GM19468 (cell line): Measurements from ENCODE around the gene CHSY3.

Experiments used
- ATAC-seq: cut with Tn5 transposase; IDR thresholded peaks from one replicate; pipeline ENCODE4 v1.9.1; 2021; ENCODE audit warnings: mild to moderate bottlenecking, moderate library complexity, moderate number of reproducible peaks; ENCODE audit not compliant: unreplicated experiment; ENCODE audit errors: extremely low read depth

The CHSY3 gene

GRCh38 chr5:130018641-130019040, 114.4 kb downstream of the CHSY3 start:
- no peak for ATAC-seq

- no peak for ATAC-seq
Observed at GRCh38 chr5:130021000-130021399, 116.7 kb downstream of the CHSY3 start.

- no peak for ATAC-seq
Observed at GRCh38 chr5:130021876-130022275, 117.6 kb downstream of the CHSY3 start.

DNA sequence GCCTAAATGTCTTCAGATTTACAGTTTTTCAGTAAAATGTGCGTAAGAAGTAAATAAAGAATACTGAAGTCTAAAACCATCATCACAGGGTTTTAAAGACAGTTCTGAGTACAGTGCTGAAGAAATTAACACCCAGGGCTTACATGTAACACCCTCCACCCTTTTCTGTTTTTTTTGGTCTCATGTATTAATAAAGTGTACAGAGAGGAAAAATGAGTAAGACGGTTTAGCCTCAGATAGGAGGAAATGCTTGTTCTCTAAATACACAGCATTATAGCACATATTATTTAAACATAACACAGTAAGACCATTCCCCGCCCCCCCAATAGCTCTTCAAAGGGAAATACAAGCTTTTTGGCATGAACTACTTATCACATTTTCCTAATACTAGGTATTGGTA, 119.3 kb downstream of the CHSY3 start:
- no peak for ATAC-seq

DNA sequence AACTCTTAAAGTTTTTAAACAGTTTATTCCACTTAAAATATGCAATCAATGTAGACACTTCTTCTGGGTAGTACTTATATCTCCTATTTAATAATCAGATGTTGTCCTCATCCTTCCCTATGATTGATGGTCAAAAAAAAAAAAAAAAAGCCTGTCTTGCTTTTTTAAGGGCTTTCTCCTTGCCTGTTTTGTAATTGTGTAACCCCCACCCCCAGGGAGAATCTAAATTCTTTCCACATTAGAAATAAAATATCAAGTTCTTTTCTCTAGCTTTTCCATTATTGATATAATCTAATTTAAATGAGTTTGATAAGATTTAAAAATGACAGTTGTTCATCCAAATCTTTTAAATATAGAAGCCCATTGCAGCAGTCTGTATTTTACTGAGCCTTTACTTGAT, 119.7 kb downstream of the CHSY3 start:
- ATAC-seq, result no peak

- no peak for ATAC-seq
Observed at GRCh38 chr5:130025511-130025910, 121.2 kb downstream of the CHSY3 start.

- no peak for ATAC-seq
Observed at GRCh38 chr5:130032807-130033206, 128.5 kb downstream of the CHSY3 start.

- ATAC-seq, result no peak
Observed at GRCh38 chr5:130034566-130035210, 130.4 kb downstream of the CHSY3 start.

GRCh38 chr5:130035388-130035787, 131.1 kb downstream of the CHSY3 start:
- ATAC-seq, result no peak

DNA sequence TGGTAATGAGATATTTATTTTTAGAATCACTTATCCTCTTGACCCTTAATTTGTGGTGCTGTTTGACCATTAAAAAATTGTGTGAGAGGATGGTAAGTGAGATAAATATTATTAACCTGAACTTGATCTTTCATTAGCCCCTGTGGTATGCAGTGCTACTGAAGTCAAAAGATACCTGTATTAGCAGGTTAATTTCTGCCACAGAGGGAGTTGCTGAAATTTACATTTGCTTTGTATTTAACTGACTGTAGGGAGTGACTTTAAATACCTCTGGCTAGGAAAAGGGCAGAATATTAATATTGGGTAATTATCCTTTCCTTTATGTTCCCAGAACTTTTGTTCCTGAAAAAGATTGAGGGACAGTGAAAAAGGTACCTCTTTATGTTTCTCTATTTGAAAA, 133.6 kb downstream of the CHSY3 start:
- no peak for ATAC-seq

GRCh38 chr5:130043834-130044233, 139.6 kb downstream of the CHSY3 start:
- no peak for ATAC-seq

GRCh38 chr5:130045334-130045733, 141.1 kb downstream of the CHSY3 start:
- ATAC-seq, result no peak

DNA sequence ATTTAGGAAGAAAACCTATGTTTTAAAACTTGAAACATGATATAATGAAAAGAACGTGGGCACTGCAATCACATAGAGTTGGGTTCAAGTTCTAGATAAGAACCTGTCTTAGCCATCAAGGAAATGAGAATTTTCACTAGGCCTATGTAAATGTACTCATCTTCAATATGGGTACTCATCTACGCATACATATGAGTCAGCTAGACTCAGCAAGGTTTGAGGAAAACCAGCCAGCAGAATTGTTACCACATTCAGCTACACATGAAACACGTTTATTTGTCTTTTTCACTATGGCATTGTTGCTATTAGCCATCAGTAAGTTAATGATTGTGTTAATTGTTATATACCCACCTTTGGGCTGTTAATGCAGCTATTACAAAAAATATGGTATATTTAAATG, 146.3 kb downstream of the CHSY3 start:
- no peak for ATAC-seq

- ATAC-seq, result no peak
Observed at GRCh38 chr5:130052752-130053151, 148.5 kb downstream of the CHSY3 start.

- ATAC-seq, result no peak
Observed at GRCh38 chr5:130055572-130055971, 151.3 kb downstream of the CHSY3 start.

- no peak for ATAC-seq
Observed at GRCh38 chr5:130061746-130062145, 157.5 kb downstream of the CHSY3 start.

DNA sequence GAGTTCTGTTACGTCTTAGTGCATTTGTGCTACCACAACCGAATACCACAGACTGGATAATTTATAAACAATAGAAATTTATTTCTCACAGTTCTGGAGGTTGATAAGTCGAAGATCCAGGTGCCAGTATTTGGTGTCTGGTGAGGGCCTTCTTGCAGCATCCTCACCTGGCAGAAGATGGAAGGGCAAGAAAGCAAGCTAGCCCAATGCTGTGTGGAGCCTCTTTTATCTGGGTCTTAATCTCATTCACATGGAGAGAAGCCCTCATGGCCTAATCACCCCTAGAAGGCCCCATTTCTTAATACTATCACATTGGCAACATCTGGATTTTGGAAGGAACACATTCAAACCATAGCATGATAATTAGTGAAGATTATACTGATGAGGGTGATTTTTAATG, 159.3 kb downstream of the CHSY3 start:
- no peak for ATAC-seq

- ATAC-seq, result no peak
Observed at GRCh38 chr5:130064484-130064883, 160.2 kb downstream of the CHSY3 start.

GRCh38 chr5:130065617-130066016, 161.4 kb downstream of the CHSY3 start:
- ATAC-seq, result no peak

GRCh38 chr5:130066644-130067043, 162.4 kb downstream of the CHSY3 start:
- no peak for ATAC-seq

GRCh38 chr5:130067364-130067763, 163.1 kb downstream of the CHSY3 start:
- no peak for ATAC-seq

- ATAC-seq, result no peak
Observed at GRCh38 chr5:130068101-130068500, 163.8 kb downstream of the CHSY3 start.

- no peak for ATAC-seq
Observed at GRCh38 chr5:130068988-130069387, 164.7 kb downstream of the CHSY3 start.
